ENCODE measurements around the gene CNTNAP2. TPM values are rescaled to one million over a fixed set of nuclear protein-coding genes. Genes with fewer than 3 reads are reported as not detected.

CNTNAP2 gene
- total and polyA plus RNA-seq, 2 experiments from 2014 or later, result not detected

DNA sequence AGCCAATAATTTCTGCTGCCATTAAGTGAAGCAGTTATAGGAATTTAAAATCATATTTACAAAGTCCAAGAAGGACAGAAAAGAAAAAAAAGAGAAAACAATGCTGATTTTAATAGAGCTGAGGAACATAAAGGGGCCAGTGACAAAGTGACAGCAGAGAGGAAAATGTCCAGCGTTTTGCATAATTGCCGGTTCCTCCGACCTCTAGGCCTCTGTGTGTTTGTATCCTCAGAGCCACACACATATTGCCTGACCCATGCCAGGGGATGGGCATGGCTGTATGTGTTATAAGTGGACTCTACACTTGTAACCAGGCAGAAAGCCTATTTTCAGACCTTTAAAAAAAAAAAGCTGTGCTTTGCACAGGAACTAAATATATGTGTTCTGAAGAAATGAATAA is 2107.1 kb downstream of the CNTNAP2 start:
- Histone ChIP-seq H3K4me1 (ENCODE audit: insufficient read depth) (no peaks in the 10 kb centered on the region), H3K9me2 (ENCODE audit: insufficient read depth) (no peaks in the 10 kb centered on the region), H3K9ac (no peak overlapping the region), H3K27ac (no peak overlapping the region), H4K20me1 (ENCODE audit: insufficient read depth) (no peaks in the 10 kb centered on the region), H3K4me2 (ENCODE audit: unreplicated experiment) (no peak overlapping the region), H3K36me3 (ENCODE audit: low read depth) (no peaks in the 10 kb centered on the region), H3K79me2 (ENCODE audit: insufficient read depth) (no peaks in the 10 kb centered on the region), H3F3A (ENCODE audit: insufficient read depth) (no peaks in the 10 kb centered on the region), H2AFZ (no peak overlapping the region), H3K9me3 (ENCODE audit: low read depth) (no peaks in the 10 kb centered on the region), H3K27me3 (replicated peaks; ENCODE audit: insufficient read depth) (no peaks in the 10 kb centered on the region), H3K4me3 (no peak overlapping the region)
- in situ Hi-C loops (cut with MboI), result no loop called here
- no peak for DNase-seq
- no peak for TF ChIP-seq EZH2 (IDR thresholded peaks at IDR 0.05; ENCODE audit: insufficient read depth, poor library complexity, severe bottlenecking)
- TF ChIP-seq EZH2phosphoT487 (IDR thresholded peaks at IDR 0.05; ENCODE audit: insufficient read depth, low read depth), result no peak
- 24% methylated on average over 3 of the region's 3 CpGs for WGBS, 2 experiments (ENCODE audit: low coverage in 1 of 2, low lambda C conversion rate in 2 of 2, missing lambda C conversion rate in 2 of 2)

- TF ChIP-seq EZH2phosphoT487 (IDR thresholded peaks at IDR 0.05; ENCODE audit: insufficient read depth, low read depth), result no peak
- Histone ChIP-seq H3K4me2 (ENCODE audit: unreplicated experiment) (no peak overlapping the region), H3K4me3 (no peak overlapping the region), H3K9me3 (ENCODE audit: low read depth) (no peaks in the 10 kb centered on the region), H4K20me1 (ENCODE audit: insufficient read depth) (no peaks in the 10 kb centered on the region), H3K79me2 (ENCODE audit: insufficient read depth) (no peaks in the 10 kb centered on the region), H3K36me3 (ENCODE audit: low read depth) (no peaks in the 10 kb centered on the region), H2AFZ (no peak overlapping the region), H3K27ac (no peak overlapping the region), H3K4me1 (ENCODE audit: insufficient read depth) (no peaks in the 10 kb centered on the region), H3K9me2 (ENCODE audit: insufficient read depth) (no peaks in the 10 kb centered on the region), H3K27me3 (replicated peaks; ENCODE audit: insufficient read depth) (no peaks in the 10 kb centered on the region), H3F3A (ENCODE audit: insufficient read depth) (no peaks in the 10 kb centered on the region), H3K9ac (no peak overlapping the region)
- DNase-seq, result no peak
- in situ Hi-C loops (cut with MboI), result no loop called here
- 4 to 10% methylated on average over 3 of the region's 3 CpGs for WGBS, 2 experiments (ENCODE audit: low coverage in 1 of 2, low lambda C conversion rate in 2 of 2, missing lambda C conversion rate in 2 of 2)
Observed at GRCh38 chr7:148230296-148230695, 2113.7 kb downstream of the CNTNAP2 start.

- H4K20me1 ChIP-seq (ENCODE audit: insufficient read depth), result no peaks in the 10 kb centered on the region
- no peak overlapping the region for H3K9ac ChIP-seq
- H3K36me3 ChIP-seq (ENCODE audit: low read depth), result no peaks in the 10 kb centered on the region
- no peaks in the 10 kb centered on the region for H3F3A ChIP-seq (ENCODE audit: insufficient read depth)
- H3K4me1 ChIP-seq (ENCODE audit: insufficient read depth), result no peaks in the 10 kb centered on the region
- no peak overlapping the region for H3K4me2 ChIP-seq (ENCODE audit: unreplicated experiment)
- WGBS, 2 experiments (ENCODE audit: low coverage in 1 of 2, low lambda C conversion rate in 2 of 2, missing lambda C conversion rate in 2 of 2), result 27 to 40% methylated on average over 4 of the region's 4 CpGs
- no peaks in the 10 kb centered on the region for H3K79me2 ChIP-seq (ENCODE audit: insufficient read depth)
- TF ChIP-seq EZH2 (IDR thresholded peaks at IDR 0.05; ENCODE audit: insufficient read depth, poor library complexity, severe bottlenecking) (no peak), EZH2phosphoT487 (IDR thresholded peaks at IDR 0.05; ENCODE audit: insufficient read depth, low read depth) (no peak)
- DNase-seq, result no peak
- no peaks in the 10 kb centered on the region for H3K9me3 ChIP-seq (ENCODE audit: low read depth)
- H3K4me3 ChIP-seq, result no peak overlapping the region
- no peaks in the 10 kb centered on the region for H3K9me2 ChIP-seq (ENCODE audit: insufficient read depth)
- H3K27me3 ChIP-seq (replicated peaks; ENCODE audit: insufficient read depth), result no peaks in the 10 kb centered on the region
- H2AFZ ChIP-seq, result no peak overlapping the region
- in situ Hi-C loops (cut with MboI), result no loop called here
- no peak overlapping the region for H3K27ac ChIP-seq
Observed at GRCh38 chr7:148230883-148231282, 2114.3 kb downstream of the CNTNAP2 start.

- H3K4me2 ChIP-seq (ENCODE audit: unreplicated experiment), result no peak overlapping the region
- WGBS, 2 experiments (ENCODE audit: low coverage in 1 of 2, low lambda C conversion rate in 2 of 2, missing lambda C conversion rate in 2 of 2), result 30 to 40% methylated on average over 3 of the region's 3 CpGs
- TF ChIP-seq EZH2phosphoT487 (IDR thresholded peaks at IDR 0.05; ENCODE audit: insufficient read depth, low read depth), result no peak
- no peak for TF ChIP-seq EZH2 (IDR thresholded peaks at IDR 0.05; ENCODE audit: insufficient read depth, poor library complexity, severe bottlenecking)
Observed at GRCh38 chr7:148232784-148233183, 2116.2 kb downstream of the CNTNAP2 start.

GRCh38 chr7:148234715-148235114 is 2118.1 kb downstream of the CNTNAP2 start:
- no peaks in the 10 kb centered on the region for H3K27me3 ChIP-seq (replicated peaks; ENCODE audit: insufficient read depth)
- TF ChIP-seq EZH2phosphoT487 (IDR thresholded peaks at IDR 0.05; ENCODE audit: insufficient read depth, low read depth) (no peak), EZH2 (IDR thresholded peaks at IDR 0.05; ENCODE audit: insufficient read depth, poor library complexity, severe bottlenecking) (no peak)
- in situ Hi-C loops (cut with MboI), result no loop called here
- no peaks in the 10 kb centered on the region for H4K20me1 ChIP-seq (ENCODE audit: insufficient read depth)
- H3K9ac ChIP-seq, result no peak overlapping the region
- no peaks in the 10 kb centered on the region for H3K79me2 ChIP-seq (ENCODE audit: insufficient read depth)
- no peaks in the 10 kb centered on the region for H3K9me3 ChIP-seq (ENCODE audit: low read depth)
- H3K27ac ChIP-seq, result no peak overlapping the region
- no peak overlapping the region for H2AFZ ChIP-seq
- H3K4me3 ChIP-seq, result no peak overlapping the region
- H3F3A ChIP-seq (ENCODE audit: insufficient read depth), result no peaks in the 10 kb centered on the region
- H3K36me3 ChIP-seq (ENCODE audit: low read depth), result no peaks in the 10 kb centered on the region
- H3K4me2 ChIP-seq (ENCODE audit: unreplicated experiment), result no peak overlapping the region
- no peaks in the 10 kb centered on the region for H3K4me1 ChIP-seq (ENCODE audit: insufficient read depth)
- DNase-seq, result no peak
- no peaks in the 10 kb centered on the region for H3K9me2 ChIP-seq (ENCODE audit: insufficient read depth)
- 0% methylated on average over 1 of the region's 1 CpG for WGBS, 2 experiments (ENCODE audit: low coverage in 1 of 2, low lambda C conversion rate in 2 of 2, missing lambda C conversion rate in 2 of 2)

More at GRCh38 chr7:148232784-148233183, 2116.2 kb downstream of the CNTNAP2 start:
- Histone ChIP-seq H2AFZ (no peak overlapping the region), H3K27me3 (replicated peaks; ENCODE audit: insufficient read depth) (no peaks in the 10 kb centered on the region), H3K79me2 (ENCODE audit: insufficient read depth) (no peaks in the 10 kb centered on the region), H3K9me2 (ENCODE audit: insufficient read depth) (no peaks in the 10 kb centered on the region), H3K9me3 (ENCODE audit: low read depth) (no peaks in the 10 kb centered on the region), H4K20me1 (ENCODE audit: insufficient read depth) (no peaks in the 10 kb centered on the region), H3K4me3 (no peak overlapping the region), H3F3A (ENCODE audit: insufficient read depth) (no peaks in the 10 kb centered on the region), H3K27ac (no peak overlapping the region), H3K36me3 (ENCODE audit: low read depth) (no peaks in the 10 kb centered on the region), H3K4me1 (ENCODE audit: insufficient read depth) (no peaks in the 10 kb centered on the region), H3K9ac (no peak overlapping the region)
- in situ Hi-C loops (cut with MboI), result no loop called here
- no peak for DNase-seq

All from GM23248 (cell line).